ENCODE results near the gene ATF7IP.

ATF7IP gene

DNA sequence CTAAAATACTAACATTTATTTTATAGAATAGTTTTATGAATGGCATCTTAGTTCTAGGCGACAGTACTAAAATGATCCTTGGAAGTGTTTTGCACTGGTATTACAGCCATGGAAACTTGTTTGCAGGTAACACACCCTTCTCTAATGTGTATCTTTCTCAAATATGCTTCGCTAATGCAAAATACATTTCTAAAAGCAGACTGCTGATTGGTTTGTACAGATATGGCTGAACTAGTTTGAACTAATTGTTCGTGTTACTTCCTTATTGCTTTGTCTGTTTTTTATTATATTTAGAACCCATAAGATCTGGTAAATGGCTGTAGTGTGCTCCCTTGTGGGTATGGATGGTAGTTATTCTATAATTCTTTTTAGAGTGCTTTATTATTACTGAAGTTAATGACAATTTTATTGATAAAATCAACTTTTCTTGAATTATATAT lies 53.0 kb downstream of the ATF7IP start:
- no peak for DNase-seq (ENCODE audit: low spot score)

DNA sequence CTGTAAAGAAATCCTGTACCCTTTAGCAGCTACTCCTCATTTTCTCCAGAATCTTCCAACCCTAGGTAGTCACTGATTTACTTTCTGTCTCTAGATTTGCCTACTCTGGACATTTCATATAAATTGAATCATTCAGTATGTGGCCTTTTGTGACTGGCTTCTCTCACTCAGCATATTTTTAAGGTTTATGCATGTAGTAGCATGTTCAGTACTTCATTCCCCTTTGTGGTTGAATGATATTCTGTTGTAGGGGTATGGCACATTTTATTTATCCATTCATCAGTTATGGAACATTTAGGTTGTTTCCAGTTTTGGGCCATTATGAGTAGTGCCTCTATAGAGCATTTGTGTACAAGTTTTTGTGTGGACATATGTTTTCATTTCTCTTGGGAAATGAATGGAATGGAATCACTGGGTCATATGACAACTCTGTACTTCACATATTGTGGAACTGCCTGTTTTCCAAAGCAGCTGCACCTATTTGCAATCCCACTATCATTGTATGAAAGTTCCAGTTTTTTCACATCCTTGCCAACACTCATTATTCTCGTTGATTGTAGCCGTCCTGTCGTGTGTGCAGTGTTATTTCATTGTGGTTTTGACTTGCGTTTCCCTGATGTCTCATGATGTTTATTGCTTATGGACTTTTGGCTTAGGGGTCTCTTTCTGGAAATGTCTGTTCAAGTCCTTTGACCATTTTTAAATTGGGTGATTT lies 57.2 kb downstream of the ATF7IP start:
- no peak for DNase-seq (ENCODE audit: low spot score)

DNA sequence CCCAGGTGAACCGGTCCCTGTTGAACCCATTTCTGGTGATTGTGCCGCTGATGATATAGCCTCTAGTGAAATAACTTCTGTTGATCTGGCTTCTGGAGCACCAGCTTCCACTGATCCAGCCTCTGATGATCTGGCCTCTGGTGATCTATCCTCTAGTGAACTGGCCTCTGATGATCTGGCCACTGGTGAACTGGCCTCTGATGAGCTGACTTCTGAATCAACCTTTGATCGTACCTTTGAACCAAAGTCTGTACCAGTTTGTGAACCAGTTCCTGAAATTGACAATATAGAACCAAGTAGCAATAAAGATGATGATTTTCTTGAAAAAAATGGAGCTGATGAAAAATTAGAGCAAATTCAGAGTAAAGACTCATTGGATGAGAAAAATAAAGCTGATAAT lies 59.1 kb downstream of the ATF7IP start:
- DNase-seq (ENCODE audit: low spot score), result no peak

DNA sequence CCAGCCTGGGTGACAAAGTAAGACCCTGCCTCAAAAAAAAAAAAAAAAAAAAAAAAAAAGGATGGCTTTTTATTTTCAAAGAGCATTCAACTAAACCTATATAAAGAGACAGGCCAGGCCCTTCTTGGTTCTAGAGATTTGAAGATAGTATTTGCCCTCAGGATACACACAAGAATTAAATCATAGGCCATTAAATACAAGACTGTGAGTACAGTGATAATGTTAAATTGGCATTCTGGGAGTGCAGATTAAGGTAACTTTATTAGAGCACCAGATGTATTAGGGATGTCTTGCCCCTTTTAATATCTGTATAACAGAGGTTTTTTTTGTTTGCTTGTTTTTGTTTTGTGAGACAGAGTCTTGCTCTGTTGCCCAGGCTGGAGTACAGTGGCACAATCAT lies 61.3 kb downstream of the ATF7IP start:
- DNase-seq (ENCODE audit: low spot score), result no peak

DNA sequence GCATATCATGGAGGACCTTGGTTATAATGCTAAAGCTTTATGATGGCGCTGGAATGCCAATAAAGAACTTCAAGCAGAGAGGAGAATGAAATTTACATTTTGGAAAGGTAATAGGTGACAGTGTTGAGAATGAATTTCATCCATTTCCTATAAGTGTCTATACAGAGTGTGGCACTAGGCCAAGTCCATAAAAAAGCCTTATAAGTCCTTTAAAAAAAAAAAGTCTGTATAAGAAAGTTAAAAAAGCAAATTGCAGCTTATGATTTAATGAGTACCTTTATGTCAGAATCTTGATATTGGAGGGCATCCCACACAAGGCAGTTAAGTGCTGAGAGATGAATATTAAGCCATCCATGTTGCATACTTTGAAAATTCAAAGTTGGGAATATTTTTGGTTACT lies 62.4 kb downstream of the ATF7IP start:
- DNase-seq (ENCODE audit: low spot score), result no peak

DNA sequence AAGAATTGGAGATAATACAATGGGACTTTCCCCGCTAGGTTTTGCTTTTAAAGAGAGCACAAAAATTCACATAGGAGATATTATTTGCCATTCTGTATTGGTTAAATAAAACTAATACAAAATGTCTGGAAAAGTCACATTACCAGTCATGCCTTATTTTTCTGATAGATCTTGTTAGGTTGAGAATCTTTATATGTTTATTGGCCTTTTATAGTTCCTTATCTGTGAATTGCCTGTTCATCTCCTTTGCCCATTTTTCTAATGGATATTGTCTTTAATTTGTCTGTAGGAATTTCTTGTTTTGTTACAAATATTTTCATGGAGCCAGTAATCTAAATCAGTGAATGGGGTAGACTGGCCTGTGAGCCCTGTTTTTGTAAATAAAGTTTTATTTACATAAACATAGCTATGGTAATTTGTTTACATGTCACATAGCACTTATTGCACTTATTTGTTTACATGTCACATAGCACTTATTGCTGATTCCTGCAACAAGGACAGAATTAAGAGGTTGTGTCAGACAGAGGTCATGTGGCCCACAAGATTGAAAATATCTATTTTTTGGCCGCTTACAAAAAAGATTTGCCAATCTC lies 65.0 kb downstream of the ATF7IP start:
- no peak for DNase-seq (ENCODE audit: low spot score)

DNA sequence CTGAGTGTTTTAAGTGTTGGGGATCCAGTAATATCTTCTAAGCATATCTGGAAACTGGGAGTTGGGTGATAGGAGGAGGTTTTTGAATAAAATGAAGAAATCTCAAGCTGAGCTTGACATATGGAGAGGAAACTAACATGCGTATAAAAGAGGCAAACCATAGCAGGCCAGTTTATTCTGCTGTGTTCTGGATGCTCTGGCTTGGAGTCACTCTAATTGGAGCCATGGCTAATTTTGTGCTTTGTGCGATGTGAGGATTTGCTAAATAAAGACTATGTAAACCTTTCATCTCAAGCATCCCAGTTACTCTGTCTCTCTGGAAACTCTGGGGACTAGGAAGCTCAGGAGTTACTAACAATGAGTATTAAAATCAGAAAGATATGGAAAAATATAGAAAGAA lies 66.5 kb downstream of the ATF7IP start:
- DNase-seq (ENCODE audit: low spot score), result no peak

DNA sequence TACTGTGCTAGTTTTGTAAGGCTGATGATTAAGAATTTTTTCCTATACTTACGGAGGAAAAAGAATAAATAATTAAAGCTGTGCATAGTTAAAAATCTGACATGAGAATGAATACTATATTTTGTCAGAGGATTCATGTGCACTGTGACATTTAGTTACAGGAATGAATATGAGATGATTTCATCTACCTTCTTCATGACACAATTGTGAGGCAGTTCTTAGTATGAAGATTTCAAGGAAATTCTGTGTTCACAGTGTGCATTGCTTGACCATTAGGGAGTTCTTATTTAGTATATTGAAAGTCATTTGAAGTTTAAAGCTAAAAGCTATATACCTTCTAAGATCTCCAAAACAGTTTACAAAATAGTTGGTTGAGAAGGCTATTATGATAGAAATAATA lies 70.1 kb downstream of the ATF7IP start:
- no peak for DNase-seq (ENCODE audit: low spot score)

DNA sequence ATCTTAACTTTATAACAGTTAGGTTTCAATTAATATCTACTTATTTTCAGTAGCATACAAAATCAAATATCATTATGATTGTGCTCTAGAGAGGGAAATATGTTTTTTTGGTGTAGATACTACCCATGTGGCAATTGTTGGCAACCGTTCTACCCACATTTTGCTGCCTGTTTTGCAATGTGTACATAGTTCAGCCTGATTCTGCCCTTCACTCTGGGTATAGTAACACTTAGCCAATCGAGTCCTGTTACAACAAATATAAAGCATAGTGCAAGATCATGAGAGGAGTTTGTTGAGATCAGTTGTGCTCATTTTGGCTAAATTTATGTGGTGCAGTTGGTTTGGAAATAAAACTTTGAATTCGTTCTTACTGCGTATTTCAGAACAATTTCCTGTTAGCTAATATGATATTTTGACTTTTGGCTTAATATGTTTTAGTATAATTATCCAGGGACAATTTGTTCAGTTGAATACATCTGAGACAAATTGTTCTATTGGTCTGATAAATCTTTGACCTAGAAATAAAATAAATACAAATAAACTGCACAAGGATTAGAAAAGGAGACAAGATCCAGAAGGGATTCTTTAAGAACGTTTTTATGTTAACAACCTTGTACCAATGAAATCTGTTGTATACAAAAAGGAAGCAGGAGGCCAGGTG lies 76.9 kb downstream of the ATF7IP start:
- DNase-seq (ENCODE audit: low spot score), result no peak

DNA sequence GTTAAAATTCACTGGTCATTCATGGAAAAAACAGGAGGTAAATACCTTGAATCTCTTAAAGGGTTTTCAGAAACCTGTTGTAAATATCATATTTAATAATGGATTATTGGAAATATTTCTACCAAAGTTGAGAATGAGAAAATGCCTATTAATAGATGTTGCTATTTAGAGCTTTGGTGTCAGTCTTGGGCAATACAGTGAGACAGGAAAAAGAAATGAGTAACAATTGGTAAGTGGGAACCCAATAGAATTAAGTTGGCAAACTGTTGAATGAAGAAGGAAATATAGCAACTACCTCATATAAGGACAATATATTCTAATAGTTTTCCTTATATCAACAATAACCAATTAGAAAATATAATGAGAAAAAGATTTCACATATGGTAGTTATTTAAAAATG lies 78.0 kb downstream of the ATF7IP start:
- no peak for DNase-seq (ENCODE audit: low spot score)

DNA sequence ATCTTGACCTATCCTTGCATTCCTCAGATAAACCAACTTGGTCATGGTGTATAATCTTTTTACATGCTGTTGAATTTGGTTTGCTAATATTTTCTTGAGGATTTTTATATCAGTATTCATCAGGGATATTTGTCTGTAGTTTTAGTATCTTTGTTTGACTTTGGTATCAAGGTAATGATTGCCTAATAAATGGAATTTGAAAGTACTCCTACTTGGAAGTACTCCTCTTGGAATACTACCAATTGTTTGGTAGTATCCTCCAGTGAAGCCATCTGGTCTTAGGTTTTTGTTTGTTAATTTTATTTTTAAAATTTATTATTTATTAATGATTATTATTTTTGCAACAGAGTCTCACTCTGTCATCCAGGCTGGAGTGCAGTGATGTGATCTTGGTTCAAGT lies 85.0 kb downstream of the ATF7IP start:
- no peak for DNase-seq (ENCODE audit: low spot score)

DNA sequence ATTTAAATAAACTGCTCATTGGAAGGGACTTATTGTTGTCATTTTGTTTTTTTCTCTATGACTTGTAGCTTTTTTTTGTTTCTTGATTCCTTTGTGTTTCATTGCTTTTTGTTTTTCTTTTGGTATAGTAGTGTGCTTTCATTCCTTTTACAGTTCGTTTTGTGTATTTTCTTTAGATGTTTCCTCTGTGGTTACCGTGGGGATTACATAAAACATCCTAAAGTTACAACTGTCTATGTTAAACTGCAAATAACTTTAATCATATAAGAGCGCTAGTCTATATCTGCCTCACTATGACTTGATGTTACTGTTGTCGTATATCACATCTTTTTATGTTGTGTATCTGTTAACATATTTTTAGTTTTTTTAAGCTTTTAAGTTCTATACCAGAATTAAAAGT lies 86.9 kb downstream of the ATF7IP start:
- no peak for DNase-seq (ENCODE audit: low spot score)

DNA sequence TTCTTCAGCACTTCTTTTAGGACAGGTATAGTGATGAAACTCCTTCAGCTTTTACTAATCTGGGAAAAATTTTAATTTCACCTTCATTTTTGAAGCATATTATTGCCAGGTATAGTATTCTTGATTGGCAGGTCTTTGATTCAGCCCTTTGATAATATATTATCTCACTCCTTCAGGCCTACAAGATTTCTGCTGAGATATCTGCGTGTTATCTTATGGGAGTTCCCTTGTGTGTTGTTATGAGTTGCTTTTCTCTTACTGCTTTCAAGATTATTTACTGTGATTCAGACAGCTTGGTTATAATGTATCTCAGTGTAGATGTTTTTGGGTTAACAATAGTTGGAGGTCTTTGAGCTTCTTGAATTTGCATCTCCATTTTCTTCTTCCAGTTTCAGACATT lies 87.4 kb downstream of the ATF7IP start:
- DNase-seq (ENCODE audit: low spot score), result no peak

DNA sequence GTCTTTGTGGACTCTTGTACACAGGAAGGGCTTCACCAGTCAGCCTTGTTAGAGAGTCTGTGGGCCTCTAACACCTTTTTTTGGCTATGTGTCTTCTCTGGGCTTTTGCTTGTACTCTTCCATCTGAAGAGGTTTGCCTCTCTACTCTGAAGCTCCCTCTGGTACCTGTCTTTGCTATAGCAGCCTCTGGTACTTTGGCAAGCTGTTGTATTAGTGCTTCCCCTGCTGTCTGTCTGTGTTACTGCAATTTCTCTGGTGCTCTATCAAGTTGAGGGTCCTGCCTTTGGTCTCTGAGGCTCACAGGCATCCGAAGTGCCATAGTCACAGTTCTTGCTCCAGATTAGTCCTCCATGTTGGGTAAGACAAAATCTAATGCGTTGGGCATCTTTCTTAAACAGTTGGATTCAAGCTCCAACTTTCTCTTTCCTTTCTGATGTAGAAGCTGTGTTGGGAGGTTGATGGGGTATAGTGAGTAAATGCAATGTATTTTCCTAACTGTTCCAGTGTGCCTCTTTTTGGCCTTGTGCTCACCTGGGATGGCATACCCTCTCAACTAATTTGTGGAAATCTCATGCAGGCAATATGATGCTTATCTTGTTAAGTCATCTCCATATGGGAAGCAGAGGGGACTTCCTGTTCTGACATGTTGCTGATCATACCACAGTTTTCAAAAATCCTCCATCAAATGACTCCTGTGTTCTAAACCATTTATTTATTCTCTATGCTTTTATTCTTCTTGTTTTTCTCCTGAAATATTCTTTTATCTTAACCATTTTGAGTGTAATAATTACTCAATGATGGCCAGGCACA lies 88.8 kb downstream of the ATF7IP start:
- DNase-seq (ENCODE audit: low spot score), result peak; percentile 56

DNA sequence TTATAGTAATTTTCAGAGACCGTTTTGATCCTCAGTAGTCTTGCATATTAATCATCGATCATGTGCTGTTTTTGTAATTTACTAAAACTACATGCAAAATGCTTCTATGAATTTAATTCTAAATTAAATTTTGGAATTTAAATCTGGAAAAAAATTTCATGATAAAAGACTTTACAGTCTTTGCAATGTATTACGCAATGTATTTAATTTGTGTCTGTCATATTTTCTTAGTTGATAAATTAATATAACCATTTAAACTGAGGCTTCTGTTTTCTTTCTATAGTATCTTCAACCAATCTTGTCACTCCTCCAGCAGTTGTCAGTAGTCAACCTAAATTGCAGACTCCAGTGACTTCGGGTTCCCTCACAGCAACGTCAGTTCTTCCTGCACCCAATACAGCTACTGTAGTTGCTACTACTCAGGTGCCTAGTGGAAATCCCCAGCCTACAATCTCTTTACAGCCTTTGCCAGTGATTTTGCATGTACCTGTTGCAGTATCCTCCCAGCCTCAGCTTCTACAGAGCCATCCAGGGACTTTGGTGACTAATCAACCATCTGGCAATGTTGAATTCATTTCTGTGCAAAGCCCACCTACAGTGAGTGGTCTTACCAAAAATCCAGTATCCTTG lies 94.8 kb downstream of the ATF7IP start:
- DNase-seq (ENCODE audit: low spot score), result no peak

DNA sequence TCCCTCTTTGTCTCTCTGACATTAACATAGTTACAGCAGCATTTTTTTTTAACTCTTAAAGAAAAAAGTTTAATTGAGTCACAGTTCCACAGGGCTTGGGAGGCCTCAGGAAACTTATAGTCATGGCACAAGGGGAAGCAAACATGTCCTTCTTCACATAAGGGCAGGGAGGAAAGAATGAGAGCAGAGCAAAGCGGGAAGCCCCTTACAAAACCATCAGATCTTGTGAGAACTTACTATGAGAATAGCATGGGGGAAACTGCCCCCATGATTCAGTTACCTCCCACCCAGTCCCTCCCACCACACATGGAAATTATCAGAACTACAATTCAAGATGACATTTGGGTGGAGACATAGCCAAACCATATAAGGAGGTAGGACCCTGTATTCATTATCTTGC lies 106.0 kb downstream of the ATF7IP start:
- no peak for DNase-seq (ENCODE audit: low spot score)

DNA sequence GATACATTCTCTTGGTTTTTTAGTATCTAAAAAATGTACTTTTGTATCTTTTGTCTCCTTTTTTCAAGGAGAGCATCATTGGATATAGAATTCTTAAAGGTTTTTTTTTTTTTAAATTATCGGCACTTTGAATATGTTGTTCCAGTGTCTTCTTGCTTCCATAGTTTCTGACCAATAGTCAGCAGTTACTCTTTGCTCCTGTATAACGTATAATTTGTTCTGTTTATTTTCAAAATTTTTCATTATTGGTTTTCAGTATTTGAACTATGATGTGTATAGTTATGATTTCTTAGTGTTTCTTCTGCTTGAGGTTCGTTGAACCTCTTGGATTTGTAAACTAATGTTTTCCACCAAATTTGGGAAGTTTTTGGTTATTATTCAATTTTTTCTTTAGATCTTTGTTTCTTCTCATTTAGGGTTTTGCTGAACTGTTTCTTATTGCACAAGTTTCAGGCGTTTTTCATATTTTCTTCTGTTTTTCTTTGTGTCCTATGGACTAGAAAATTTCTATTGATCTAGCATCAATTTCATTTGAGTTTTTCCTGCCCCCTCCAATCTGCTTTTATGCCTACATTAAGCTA lies 108.3 kb downstream of the ATF7IP start:
- peak; percentile 3 for DNase-seq (ENCODE audit: low spot score)

DNA sequence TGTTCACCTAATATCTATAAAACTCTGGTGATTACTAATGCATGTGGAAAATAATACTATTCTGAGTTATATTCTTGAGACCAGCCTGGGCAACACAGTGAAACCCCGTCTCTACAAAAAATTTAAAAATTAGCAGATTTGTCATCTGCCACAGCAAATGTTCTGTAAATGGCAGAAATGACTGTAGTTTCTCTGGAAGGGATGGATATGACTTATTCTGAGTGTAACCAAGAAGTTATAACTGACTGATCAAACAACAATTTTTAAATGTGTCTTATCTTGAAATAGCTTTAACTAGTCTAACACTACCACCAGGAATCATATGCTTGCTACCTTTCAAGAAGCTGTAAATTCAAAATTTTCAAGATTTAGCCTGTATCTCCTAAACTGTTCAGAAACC lies 113.5 kb downstream of the ATF7IP start:
- peak; percentile 42 for DNase-seq (ENCODE audit: low spot score)

DNA sequence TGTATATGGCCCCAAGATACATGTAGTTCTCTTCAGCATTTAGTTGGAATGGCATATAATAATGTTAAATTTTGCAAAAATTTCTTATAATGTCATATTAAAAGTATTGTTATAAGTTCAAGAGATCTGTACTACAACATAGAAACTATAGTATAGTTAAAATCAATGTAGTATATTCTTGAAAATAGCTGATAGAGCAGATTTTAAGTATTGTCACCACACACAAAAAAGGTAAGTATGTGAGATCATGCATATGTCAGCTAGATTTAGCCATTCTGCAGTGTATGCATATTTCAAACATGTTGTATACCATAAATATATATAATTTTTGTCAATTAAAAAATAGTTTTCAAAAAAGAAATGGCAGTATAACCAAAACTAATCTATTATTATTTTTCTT lies 115.7 kb downstream of the ATF7IP start:
- DNase-seq (ENCODE audit: low spot score), result no peak

DNA sequence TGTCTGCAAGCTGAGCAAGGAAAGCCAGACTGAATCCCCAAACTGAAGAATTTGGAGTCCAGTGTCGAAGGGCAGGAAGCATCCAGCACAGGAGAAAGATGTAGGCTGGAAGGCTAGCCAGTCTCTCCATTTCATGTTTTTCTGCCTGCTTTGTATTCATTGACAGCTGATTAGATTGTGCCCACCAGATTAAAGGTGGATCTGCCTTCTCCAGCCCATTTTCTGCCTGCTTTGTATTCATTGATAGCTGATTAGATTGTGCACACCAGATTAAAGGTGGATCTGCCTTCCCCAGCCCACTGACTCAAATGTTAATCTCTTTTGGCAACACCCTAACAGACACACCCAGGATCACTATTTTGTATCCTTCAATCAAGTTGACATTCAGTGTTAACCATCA lies 116.9 kb downstream of the ATF7IP start:
- DNase-seq (ENCODE audit: low spot score), result no peak

DNA sequence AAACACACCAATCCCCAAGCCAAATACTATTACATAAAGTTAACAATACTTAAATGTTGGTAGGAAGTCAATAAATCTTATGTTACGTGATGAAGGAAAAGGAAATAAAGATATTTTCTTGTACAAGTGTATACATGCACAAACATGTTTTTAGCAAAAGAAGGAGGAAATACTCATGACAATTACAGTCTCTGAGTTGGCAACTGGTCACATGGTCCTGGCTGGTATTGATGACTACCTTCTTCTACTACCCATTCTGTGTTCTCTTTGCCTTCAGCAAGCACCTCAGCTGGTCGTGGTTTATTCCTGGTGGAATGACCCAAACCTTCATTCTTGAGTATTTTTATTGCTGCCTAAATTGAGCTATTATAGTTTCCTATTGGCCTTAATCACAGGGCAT lies 117.4 kb downstream of the ATF7IP start:
- no peak for DNase-seq (ENCODE audit: low spot score)

DNA sequence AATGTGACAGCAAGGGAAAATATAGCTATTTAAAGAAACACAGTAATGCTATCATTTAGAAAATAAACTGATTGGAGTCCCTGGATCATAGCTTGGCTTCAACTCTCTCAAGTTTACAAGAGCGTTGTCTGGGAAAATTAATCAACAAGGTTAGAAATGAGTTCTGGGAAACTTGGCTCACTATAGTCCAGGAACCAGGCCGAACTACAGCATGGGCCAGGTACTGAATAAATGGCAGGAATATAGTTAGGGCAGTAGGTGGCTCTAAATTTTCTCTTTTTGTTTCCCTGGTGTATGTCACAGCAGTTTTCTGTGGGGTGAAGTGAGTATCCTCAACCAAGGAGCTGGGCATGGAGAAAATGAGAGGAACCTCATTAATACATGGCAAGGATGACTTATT lies 129.8 kb downstream of the ATF7IP start:
- DNase-seq (ENCODE audit: low spot score), result no peak
